Measurements from ENCODE around the gene PRKACB.
"Not testable (repeated sequence)": the region's sequence is repeated elsewhere in the genome, so short reads cannot be mapped to it uniquely, and the experiment has no call there.

Gene PRKACB

GRCh38 chr1:84287389-84287788, 143.3 kb downstream of the PRKACB start:
- not testable (repeated sequence) for H3K4me3 Mint-ChIP-seq; H3K27ac Mint-ChIP-seq; H3K4me1 Mint-ChIP-seq (ENCODE audit: low read depth); H3K27me3 Mint-ChIP-seq
- H3K9me3 Mint-ChIP-seq (ENCODE audit: low read depth), result peaks cover 14% of the 10 kb centered on the region
- peaks cover 20% of the 10 kb centered on the region for H3K36me3 Mint-ChIP-seq

Data from activated naive CD8-positive, alpha-beta T cell (primary cell).